GM19238 (cell line): ENCODE measurements around the gene MINAR2.
A peak's percentile ranks its signal among the peaks of the same experiment; 100 is the strongest.

Source experiments
- DNase-seq: peaks from one replicate; pipeline ENCODE4 v3.0.0; 2011; ENCODE audit warnings: low spot score; ENCODE audit not compliant: insufficient read length

Gene MINAR2

DNA sequence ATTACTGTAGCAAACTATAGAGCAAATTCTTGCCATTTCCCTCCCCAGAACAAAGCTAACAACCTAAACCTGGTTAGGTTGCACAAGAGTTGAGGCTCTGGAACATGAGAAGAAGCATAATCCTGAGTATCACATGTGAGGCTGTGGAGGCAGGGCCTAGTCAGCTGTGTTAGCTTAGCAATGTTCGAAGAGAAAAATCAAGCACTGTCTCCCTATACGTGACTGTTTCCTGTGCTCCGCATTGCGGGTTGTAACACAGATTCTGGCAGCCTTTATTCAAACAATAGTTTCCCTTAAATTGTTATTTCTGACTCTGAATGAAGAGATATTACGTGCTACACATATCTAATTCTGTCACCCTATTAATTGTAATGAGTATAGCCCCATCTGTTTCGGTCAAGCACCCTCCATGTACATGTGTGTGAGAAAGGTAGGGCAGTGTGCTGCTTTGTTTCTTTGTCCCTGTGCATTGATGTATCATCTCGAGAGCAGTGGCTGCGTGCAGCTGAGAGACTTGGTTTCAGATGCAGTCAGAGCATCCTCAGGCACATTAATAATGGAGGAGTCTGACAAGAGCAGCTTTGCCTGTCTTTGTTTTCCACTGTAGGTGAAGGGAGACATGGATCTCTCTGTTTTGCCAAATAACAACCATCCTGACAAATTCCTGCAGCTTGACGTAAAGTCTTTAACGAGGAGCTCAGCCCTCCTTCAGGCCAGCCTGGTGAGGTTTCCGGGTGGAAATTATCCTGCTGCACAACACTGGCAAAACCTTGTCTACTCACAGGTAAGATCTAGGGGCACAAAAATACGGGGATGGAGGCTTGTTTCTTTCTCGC is at the start of gene MINAR2:
MINAR2 (plus strand) TSS at position 523 of the 836 bp plus-strand sequence; CDS start at position 620, 97 bp downstream.
- DNase-seq: no peak

GRCh38 chr5:129698661-129699060 is 49.2 kb upstream of the MINAR2 start:
- DNase-seq: no peak

DNA sequence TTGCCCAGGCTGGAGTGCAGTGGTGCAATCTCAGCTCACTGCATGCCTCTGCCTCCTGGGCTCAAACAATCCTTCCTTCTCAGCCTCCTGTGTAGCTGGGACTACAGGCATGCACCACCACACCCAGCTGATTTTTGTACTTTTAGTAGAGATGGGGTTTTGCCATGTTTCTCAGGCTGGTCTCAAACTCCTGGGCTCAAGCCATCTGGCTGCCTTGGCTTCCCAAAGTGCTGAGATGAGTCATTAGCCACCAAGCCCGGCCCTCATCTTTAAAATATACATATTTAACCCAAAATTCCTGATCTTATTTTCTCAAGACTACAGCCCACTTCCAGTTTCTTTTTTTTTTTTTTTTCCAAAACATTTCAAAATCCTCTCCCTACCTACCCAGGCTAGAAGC is 31.7 kb upstream of the MINAR2 start:
- DNase-seq: no peak

GRCh38 chr5:129716651-129717050 is 31.2 kb upstream of the MINAR2 start:
- DNase-seq: no peak

DNA sequence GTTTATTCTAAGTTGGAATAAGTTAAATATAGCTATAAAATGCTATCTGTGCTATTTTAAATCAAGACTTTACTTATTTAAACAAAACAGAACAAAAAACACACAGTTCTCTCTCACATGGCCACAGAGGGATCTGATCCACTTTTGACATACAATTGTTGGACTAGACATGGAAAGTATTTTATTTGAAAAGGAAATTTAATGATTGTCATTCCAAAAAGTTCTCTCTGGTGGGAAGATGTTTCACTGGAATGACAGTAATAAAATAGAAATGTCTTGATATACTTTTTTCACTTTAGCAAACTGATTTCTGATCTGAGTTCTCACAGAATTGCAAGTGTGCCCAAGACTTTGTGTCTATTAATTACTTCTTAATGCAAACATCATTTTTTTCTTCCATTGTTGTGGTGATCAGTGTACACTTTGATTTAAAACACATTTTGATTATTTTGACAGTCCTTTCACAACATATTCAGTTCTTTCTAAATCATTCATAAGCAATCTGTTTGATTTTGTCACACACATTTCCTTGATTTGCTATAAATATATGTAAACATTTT is 30.1 kb upstream of the MINAR2 start:
- no peak for DNase-seq

GRCh38 chr5:129718471-129719090 is 29.3 kb upstream of the MINAR2 start:
- no peak for DNase-seq

GRCh38 chr5:129724222-129724621 is 23.7 kb upstream of the MINAR2 start:
- no peak for DNase-seq

DNA sequence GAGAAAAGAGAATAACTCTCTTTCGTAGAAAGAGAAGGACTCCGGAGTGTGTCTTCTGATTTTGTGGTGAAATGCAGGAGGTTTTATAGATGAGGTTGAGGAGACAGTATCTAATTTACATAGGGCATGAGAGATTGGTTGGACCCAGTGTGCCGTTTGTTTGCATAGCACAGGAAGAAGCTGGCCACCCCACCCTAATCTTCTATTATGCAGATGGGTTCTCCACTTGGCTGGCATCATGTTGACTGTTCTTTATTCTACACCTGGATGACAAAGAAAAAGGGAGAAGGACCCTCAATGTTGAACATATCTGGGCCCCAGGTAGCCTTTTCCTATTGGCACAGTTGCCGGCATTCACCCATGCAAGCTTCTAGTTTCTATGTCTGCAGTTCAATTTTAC is 23.2 kb upstream of the MINAR2 start:
- DNase-seq: no peak

DNA sequence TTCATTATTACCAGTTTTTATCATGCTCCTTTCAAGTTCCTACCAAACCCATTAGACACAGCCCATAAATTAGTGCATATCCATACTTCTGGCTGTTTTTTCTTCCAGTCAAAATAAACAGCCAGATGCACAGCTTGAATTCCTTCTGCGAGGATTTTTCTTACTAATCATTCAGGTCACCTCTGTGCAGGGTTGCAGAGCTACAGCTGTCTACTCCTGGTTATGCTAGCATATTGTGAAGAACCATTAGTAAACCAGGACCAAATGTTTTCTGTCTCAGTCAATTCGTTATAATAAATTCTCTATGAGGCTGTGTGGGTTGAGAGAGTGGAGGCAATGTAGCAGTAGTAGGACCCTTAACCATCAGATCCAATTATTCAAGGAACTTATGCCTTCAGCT is 8.1 kb upstream of the MINAR2 start:
- no peak for DNase-seq

DNA sequence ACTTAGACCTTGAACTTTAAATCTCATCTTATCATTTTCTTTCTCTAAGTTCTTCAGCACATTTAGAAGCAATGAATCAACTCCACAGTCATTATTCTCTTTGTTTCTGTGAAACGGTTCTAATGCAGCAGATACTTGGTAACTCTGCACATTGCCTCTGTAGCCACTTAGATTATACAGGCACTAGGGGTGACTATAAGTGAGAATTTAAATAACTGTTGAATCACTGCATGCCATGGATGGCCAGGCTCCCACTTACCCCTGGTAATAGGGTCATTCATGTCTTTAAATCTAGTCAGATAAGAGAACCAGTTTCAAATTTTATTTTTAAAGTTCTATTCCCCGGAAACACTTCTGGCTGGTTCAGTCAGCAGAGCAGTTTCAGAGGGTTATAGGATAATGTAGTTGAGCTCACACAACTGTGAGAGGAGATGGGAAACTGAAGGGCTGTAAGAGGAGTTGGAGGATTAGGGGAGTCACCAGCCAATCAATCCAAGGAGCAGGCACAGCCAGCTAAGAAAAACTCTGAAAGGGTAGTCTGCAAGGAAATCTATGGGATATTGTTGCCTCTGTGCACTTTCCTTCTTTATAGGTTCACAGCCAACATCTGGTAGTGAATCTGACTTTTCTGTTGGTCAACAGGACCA is 4.2 kb upstream of the MINAR2 start:
- DNase-seq: no peak

DNA sequence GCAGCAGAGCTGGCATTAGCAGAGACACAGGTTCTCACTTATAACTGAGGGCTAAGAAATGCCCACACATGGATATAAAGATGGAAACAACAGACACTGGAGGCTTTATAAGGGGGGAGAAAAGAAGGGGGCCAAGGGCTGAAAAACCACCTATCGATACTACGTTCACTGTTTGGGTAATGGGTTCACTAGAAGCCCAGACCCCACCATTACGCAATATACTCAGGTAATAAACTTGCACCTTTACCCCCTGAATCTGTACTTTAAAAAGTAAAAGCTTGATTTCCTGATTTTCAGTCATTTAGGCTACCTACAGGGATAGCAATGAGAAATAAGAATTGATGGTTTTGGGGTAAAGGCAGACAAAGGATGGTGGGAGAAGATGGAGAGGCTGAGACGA is 1.9 kb upstream of the MINAR2 start:
- DNase-seq: no peak

DNA sequence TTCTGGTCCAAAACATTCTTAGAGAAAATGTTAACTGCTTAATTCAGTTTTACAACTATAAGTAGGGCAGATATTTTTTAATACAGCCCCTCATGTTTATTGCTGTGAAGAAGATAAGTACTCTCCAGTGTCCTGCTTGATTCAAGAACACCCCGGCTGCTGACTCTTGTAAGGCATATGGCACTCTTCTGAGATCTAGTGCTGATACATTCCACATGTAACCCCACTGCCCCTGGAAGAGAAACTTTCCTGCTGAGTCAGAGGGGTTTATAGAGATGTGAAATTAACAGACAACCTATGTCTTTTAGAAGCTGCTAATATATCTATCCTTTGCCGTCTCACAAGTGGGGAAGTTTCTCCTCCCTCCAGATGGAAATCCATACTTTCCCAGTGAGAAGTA is 1.0 kb upstream of the MINAR2 start:
- no peak for DNase-seq

GRCh38 chr5:129748913-129749880 is 1.3 kb downstream of the MINAR2 start:
- no peak for DNase-seq

DNA sequence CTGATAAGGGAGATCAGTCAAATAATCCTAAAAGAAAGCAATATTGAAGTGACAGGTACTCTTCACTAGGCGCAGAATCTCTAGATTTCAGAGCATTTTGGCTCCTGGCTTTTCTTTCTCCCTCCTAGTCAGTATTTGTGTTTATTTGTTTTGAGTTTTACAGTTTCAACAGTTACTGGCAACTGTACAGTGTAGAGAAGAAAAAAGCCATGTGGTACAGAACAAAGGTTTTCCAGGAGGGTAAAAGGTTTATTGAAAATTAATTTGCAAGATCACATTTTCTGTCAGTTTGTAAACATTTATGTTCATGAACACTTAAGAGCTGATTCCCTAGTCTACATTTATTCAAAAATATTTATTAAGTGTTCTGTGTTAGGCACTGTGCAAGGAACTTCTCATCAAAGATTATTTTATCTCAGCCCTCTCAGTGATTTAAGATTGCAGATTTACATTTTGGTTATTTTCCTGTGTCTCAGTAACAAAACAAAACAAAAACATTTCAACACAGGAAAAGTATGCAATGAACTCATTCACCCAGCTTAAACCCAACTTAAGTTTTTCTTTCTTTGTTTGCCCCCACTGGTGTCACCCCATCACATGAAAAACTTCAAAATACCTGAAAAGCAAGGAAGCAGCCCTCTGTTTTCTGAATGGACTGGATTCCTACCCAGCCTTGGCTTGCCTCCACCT is 12.9 kb downstream of the MINAR2 start:
- DNase-seq: no peak

GRCh38 chr5:129763651-129764050 is 15.8 kb downstream of the MINAR2 start:
- DNase-seq: no peak

DNA sequence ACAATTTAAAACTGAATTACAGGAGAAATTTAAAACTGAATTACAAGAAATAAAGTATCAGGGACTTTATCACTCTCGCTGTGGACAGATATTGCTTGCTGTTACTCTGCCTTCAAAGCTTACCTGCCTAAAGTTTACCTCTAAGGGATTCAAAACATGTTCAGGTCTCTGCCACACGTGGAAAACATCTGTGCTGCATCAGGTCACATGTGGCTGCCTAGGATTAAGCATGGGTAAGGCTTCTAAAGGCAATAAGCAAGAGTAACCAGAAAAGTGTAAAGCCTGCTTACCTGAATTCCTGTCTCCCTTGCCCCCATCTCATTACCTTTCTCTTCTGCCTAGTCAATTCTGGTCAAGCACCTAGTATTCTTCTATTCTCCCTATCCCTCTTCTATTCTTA is 18.9 kb downstream of the MINAR2 start:
- DNase-seq: no peak

GRCh38 chr5:129767927-129768380 is 20.1 kb downstream of the MINAR2 start:
- DNase-seq: peak; percentile 17

- no peak for DNase-seq
These were observed 20.8 kb downstream of the MINAR2 start for GRCh38 chr5:129768735-129769134.

GRCh38 chr5:129770024-129770820 is 22.3 kb downstream of the MINAR2 start:
- no peak for DNase-seq
